GOT3 (cell line): ENCODE results near the gene FOXO6.

Experiments used
- DNase-seq: peaks from one replicate; lab custom pipeline; 2025; ENCODE audit warnings: mixed read lengths; lab: John Stamatoyannopoulos, UW

FOXO6 gene

DNA sequence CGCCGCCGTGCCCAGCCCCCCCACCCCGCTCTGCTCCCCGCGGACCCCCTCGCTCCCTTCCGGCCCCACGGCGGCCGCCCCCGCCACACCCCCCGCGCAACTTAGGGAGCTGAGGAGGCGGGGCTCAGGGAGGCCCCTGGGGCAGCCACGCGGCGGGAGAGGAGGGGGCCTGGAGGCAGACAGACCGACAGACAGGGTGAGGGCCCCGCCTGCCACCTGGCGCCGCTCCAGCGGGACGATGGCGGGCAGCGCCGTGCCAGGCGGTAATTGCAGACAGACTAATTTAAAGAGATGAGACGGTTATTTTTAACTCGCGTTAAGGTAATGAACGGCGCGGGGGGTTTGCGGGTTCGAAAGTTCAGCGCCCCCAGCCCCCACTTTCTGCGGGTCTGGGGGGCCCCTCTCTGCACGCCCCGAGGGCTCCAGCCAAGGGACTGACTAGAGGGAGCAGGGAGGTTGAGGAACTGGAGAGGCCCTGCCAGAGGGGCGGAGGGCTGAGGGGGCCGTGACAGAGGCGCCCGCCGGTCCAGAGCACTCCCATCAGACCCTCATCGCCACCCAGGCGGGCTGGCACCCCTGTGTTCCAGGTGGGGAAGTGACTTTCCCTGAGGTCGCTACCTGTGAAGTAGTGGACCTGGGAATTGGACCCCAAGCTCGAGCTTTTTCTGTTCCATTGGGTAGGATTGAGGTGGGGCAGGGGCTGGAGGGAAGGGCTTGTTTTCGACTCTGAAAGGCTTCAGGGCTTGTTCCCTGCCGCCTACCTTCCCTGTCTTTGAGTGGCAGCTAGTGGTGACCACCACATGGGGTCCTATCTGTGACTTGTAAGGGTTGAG is 5.4 kb downstream of the FOXO6 start:
- no peak for DNase-seq

DNA sequence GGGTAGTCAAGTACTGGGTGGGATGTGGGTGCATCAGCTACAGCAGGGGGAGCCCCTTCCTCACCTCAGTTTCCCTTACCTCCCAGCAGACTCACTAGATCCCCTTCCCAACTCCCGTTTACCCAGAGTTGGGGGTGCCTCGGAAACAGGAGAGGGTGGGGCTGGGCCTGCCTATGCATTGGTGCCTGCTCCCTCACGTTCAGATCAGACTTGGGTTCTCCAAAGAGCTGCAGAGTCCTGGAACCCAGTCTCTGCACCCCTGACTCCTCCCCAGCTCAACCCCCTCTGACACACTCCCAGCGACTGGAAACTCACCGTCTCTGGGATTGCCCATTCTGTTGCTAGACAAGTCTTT is 6.0 kb downstream of the FOXO6 start:
- DNase-seq = no peak

DNA sequence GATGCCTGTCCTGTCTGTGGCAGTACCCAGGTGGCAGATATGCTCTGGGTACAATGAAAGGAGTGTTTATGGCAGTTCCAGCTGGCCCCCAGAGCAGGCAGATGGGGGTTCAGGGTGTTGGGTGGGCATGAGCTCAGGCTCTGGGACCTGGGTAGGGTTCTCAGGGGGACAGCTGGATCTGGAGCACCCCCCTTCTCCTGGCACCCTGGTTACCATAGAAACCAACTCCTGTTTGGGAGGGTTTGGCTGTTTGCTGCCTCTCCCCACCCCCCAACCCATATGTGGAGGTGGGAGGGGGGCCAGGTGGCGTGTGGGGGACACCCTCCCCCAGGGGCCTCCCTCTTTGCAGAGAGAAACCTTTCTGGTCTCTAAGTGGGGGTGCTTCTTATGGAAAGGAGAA is 7.1 kb downstream of the FOXO6 start:
- DNase-seq = no peak

DNA sequence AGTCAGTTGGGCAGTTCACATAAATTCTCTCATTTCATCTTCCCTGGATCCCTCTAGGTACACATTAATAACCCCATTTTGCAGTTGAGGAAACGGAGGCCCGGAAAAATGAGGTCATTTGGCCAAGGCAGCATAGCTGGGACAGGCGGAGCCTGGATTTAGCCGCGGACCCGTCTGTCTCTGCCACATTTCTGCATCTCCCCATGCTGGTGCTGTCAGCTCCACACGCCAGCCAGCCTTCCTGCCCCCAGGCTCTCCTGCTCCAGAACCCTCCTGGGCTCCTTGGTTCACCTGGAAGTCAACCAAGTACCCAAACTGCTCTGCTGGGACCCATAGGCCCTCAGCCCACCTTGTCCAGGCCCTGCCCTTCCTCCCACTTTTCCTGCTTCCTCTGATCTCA is 7.6 kb downstream of the FOXO6 start:
- DNase-seq = no peak

DNA sequence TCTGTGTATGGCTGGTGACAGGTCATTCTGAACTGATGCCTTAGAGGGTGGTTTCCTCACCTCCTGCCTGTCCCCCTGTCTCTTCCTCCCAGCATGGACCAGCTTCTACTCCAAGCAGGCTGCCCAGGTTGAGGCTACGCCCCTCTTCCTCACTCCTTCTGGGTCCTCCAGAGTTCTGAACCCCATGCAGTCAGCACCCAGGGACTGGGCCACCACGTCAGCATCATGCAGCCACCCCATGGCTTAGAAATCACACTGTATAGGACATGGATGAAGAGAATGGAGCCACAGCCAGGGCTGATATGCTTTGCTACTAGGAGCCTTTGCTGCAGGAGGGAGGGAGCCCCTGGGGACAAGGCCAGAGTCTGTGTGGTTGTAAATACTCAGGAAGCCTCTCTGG is 8.3 kb downstream of the FOXO6 start:
- DNase-seq = no peak

DNA sequence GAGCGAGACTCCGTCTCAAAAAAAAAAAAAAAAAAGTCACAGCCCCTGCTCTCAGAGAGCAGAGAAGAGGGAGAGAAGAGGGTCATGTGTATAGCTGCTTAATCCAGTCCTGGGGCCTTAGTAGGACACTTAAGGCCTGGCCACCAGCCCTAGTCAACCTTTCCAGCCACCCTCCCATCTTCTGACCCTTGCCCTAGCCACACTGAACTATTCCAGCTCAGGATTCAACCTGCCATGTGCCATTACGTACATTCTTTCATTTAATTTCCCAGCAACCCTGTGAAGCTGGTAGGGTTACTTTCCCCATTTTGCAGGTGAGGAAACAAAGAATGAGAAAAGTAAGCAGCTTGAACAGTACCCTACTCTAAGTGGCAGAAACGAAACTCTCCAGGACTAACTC is 9.0 kb downstream of the FOXO6 start:
- no peak for DNase-seq

DNA sequence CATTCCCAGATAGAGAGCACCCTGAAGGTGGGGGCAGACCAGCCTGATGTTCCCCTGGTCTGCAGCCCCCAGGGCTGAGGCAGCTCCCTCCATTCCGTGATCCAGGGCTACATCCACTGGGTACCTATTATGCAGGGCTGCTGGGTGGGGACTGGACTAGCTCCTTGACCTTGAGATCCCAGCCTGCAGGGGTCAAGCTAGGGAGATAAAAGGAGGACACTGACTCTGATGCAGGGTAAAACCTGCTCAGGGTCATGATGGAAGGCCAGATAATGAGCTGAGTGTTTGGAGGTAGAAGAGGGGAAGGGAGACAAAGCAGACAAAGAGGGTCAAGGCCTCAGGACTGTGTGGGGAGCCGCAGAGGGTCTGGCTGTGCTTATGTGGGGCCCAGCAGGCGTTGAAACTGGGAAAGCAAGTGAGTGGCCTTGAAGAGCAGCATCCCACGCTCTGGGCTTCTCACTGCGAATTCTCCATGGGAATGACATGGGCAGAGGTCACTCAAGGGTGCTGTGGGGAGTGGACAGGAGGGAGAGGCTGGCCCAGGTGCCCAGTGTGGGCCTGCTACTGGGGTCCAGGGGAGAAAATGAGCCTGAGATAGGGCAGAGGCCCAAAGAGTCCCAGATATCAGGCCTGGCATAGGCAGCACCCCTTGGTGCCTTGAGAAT is 9.7 kb downstream of the FOXO6 start:
- no peak for DNase-seq

DNA sequence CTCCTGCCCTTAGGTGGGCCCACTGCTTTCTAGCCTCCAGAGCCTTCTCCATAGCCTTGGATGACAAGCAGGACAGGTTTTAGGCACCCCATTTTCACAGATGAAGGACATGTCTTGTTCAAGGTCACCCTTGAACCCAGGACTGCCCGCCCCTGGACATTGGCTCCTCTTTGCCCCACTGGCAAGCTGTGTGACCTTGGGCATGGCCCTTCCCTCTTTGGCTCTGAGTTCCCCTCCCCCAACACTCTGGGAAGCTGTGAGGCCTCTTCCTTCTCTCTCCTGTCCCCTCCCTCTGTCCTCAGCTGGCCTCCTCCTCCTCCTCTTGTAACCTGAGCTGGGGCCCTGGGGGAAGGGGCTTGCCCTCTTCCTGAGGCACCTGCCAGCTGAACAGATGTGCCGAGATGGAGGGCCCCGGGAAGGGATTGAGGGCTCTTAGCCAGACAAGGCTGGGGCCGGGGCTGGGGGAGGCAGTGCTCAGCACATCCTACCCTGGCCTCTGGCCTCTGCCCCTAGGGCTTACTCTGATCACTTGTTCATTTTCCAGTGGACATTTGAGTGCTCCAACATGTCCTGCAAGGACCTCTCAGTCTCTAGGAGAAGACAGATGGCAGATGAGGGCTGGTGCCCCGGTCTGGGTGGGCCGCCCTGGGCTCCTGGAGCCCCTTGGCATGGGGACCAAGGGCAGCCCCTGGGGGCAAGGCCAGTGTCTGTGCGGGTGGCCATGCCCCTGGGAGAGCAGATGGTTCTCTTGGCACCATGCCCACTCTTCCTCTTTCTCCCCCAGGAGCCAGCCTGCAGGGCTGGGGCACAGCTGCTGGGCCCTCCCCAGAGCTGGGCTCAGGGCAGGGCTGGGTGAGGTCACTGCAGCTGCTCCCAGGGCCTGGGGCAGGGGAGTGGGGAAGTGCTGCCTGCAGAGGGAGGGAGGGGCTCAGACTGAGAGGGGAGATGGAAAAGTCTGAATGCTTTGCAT is 10.7 kb downstream of the FOXO6 start:
- no peak for DNase-seq

DNA sequence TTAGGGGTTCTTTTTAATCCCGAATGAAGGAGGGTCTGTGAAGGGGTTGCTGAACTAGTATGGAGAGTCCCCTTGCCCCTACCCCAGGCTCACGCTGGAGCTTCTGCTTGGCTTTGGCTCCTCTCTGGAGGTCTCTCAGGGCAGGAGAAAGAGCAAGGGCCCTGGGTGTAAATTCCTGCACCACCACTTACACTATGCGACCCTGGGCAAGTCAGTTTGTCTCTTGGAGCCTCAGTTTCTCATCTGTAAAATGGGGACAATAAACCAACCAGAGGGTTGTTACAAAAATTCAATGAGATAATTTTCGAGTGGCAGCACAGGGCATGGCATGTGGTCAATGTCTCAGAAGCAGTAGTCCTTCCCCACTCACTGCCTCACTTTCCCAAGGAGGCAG is 11.4 kb downstream of the FOXO6 start:
- DNase-seq = no peak

DNA sequence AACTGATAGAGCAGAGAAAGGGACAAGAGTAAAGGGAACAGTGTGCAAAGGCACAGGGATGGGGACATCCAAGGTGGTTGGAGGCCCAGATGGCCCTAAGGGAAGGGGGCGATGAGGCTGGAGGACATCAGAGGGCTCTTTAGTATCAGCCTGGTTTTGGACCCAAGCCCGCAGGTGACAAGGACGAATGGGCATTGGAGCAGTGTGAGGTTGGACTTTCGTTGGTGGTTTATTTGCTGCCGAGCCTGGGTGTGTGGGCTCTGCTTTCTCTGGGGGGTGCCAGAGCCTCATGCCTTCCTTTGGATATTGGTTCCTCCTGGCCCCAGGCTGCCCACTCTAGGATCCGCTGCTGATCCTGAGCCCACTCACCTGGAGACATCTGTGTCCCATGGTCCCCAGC is 12.1 kb downstream of the FOXO6 start:
- DNase-seq = no peak

DNA sequence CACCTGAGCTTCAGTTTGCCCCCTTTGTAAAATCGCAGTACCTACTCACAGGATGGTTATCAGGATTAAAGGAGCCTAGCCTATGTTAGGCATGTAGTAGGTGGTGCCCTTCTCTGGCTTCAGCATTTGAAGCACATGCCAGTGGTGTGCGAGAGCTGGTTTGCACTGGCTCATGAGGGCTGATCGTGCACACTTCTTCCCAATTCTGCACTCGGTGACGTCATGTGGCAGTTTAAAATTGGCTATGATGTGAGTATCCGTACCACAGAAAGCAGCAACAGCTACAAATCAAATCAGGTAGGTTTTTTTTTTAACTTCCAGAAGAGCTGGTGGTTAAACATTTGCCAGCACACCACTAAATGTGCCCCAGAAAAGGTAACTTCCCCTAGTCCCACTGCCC is 13.5 kb downstream of the FOXO6 start:
- DNase-seq = no peak

DNA sequence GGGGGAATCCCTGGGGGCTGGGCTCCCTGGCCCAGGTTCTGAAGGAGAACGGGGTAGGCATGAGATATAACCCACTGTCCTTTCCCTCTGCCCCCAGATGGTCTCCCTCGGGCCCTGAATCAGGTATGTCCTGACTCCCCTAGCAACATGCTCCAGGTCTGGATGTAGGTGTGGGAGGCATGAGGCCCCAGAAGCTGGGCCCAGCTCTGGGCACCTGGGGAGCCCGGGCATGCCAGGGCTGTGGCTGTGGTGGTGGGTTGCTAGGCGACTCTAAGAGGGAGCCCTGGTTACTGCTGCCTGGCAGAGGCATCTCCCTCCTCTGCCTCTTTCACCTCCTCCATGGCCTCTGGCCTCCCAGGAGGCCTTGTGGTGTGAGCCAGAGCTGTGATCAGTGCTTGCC is 16.2 kb downstream of the FOXO6 start:
- no peak for DNase-seq

DNA sequence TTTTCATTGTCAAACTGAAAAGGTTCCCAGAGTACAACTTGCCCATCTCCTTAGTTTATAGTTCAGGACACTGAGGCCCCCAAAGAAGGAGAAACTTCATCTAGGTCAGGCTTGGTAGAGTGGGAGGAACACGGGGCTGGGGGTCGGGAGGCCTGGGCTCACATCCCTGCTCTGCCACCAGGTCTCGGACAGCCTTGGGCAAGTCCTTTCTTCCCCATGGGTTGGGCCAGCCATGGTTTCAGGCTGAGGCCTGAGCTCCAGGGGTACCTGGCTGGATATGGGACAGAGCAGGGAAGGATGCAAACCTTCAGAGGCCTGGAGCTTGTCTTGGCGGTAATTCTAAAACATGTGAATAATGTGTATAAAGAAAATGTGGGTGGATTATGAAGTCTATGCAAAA is 17.0 kb downstream of the FOXO6 start:
- DNase-seq = no peak

DNA sequence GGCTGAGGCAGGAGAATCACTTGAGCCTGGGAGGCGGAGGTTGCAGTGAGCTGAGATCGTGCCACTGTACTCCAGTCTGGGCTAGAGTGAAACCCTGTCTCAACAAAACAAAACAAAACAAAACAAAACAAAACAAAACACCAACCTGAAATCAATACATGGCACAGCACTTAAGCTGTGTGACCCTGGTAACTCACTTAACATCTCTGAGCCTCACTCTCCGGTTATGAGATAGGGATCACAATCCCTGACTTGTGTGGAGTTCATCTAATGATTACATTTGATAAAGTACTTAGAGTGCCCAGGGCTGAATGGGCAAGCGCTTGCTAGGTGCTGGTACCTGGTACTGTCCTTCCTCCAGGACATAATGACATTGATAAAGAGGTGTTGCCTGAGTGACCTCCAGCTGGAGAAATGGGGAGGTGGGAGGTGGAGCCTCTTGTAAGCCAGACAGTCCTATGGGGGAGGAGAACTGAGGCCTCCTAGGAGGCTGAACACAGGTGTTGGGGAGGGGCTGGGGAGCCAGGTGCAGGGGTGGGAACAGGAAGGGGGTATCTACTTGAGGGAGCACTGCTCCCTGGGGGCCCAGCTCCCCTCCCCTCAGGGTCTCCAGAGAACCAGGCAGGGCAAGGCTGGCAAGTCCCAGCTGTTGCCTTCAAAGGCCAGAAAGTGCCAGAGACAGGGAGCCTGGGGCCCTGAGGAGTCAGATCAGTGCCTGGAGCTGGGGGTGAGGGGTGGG is 17.9 kb downstream of the FOXO6 start:
- DNase-seq = no peak

DNA sequence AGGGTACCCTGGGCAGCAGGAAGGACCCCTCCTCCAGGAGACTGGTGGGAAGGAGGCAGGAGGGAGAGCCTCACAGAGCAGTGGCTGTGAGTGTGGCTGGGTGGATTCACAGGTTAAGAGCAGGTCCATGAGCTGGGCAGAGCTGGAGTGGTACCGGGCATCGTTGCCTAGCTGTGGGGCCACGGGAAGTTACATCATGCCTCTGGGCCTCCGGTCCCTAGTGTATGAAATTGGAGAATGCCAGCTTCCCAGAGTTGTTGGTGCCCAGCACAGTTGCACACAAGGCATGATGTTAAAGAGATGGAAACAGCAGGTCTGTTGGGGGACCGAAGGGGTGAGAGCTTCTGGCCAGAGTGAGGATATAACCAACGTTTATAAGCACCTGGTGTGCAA is 18.5 kb downstream of the FOXO6 start:
- DNase-seq = no peak

DNA sequence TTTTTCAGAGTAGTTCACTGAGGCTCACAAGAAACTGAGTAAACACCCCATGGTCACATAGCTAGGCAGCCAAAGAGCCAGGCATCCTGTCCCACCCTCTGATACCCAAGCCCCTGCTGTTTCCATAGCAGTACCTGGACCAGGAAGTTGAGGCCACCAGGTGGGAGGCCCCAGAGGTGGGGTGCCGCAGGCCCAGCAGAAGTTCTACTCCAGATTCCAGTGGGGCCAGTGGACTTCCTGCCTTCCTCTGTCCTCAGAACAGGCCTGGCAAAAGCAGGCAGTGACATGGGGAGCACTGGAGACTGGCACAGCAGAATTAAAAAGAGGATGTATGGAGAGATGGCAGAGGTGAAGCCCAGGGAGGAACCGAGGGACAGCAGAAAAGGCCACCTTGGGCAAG is 19.0 kb downstream of the FOXO6 start:
- DNase-seq = no peak

DNA sequence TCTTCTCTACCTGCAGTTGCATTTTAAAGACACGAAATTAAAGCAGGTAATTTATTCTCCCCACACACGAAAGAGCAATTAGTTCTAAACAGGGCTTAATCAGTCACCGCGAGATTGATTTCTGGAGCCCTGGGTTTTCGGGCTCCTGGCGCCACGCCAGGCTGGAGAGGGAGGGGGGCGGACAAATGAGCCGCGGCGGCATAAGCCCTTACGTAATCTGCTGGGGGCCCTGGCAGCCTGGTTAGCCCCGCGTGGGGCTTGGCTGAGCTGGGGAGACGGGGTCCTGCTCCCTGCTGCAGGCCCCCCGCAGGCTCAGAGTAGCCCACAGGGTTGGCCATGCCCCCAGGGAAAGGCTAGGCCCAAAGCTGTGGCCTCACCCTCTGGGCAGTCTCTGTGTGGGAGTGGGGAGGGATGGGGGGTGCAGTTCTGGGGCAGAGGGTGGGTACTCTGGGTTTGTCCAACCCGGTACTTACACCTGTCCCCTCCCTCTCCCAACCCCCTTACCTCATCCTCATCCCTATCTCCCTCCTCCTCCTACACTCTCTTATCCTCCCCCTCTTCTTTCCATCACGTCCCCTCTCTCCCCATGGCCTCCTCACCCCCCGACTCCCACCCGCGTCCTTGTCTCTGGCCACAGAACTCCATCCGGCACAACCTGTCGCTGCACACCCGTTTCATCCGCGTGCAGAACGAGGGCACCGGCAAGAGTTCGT is 19.9 kb downstream of the FOXO6 start:
- DNase-seq = no peak

DNA sequence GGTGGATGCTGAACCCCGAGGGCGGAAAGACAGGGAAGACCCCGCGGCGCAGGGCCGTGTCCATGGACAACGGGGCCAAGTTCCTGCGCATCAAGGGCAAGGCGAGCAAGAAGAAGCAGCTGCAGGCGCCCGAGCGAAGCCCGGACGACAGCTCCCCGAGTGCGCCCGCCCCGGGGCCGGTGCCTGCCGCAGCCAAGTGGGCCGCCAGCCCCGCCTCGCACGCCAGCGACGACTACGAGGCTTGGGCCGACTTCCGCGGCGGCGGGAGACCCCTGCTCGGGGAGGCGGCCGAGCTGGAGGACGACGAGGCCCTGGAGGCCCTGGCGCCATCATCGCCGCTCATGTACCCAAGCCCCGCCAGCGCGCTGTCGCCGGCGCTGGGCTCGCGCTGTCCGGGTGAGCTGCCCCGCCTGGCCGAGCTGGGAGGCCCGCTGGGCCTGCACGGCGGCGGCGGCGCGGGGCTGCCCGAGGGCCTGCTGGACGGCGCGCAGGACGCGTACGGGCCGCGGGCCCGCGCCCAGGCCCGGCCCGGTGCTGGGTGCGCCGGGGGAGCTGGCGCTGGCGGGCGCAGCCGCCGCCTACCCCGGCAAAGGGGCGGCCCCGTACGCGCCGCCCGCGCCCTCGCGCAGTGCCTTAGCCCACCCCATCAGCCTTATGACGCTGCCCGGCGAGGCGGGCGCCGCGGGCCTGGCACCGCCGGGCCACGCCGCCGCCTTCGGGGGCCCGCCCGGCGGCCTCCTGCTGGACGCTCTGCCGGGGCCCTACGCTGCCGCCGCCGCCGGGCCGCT is 20.7 kb downstream of the FOXO6 start:
- no peak for DNase-seq

DNA sequence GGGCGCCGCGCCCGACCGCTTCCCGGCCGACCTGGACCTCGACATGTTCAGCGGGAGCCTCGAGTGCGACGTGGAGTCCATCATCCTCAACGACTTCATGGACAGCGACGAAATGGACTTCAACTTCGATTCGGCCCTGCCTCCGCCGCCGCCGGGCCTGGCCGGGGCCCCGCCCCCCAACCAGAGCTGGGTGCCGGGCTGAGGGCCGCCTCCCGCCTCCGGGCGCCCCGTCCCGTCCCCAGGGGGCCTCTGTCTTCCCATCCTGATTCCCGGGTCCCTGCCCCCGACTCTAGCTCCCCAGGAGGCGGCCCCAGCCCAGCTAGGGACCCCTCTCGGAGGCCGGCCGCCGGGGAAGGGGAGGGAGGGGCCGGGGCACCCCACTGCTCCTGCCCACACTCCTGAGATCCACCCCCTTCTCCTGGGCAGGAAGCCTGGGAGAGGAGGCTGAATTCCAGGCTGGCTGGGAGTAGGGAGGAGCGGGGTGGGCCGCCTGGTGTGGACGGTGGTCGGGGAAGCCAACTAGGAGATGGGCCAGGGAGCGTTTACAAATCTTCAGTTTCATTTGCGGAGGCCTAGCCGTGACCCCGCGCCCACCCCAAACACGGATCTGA is 21.4 kb downstream of the FOXO6 start:
- no peak for DNase-seq
